Measurements from ENCODE around the gene CORO2A. TPM values are rescaled to one million over a fixed set of nuclear protein-coding genes. Genes with fewer than 3 reads are reported as not detected.
A peak's percentile ranks its signal among the peaks of the same experiment; 100 is the strongest.

CORO2A gene
- total RNA-seq, 1 donor from 2014 or later: 0.35 TPM

DNA sequence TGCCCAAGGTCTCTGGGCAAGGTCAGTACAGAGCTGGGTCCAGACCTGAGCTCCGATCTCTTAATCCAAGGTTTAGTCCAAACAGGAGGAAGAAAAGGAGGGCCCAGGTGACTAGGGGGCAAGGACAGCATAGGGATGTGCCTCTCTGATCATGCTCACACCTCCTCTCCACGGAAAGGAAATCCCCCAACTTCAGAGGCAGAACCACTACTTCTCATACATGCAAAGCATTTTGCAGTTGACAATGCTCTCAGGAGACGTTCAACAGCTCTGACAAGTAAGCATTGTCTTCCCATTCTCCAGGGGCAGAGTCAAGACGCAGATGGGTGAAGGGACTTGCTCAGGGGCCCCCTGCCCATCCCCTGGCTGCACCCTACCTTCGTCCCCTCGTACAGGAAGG lies 8.7 kb upstream of the CORO2A start:
- DNase-seq (no peak), ATAC-seq (no peak)
- intact Hi-C loops (cut with micrococcal nuclease): no loop called here

GRCh38 chr9:98199388-98200033 lies 7.1 kb upstream of the CORO2A start:
- intact Hi-C loops (cut with micrococcal nuclease): no loop called here
- DNase-seq: no peak
- no peak for ATAC-seq

DNA sequence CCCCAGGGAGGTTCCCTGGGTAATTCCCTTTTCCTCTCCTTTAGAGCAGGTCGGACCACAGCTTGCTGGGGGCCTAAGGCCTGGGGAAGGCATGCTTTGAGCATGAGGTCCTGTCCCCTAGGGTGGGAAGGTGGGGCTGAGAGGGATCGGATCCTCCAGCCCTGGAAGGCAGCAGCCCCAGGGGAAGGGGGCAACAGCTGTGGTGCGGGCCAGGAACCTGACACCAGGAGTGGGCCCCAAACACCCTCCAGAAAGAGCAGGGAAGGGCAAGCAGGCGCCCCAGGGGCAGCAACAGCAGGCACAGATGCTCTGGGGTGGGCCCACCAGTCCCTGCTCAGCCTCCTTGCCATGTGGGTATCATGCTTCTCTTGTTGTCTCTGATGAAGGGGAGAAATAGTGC lies 3.2 kb upstream of the CORO2A start:
- intact Hi-C loops (cut with micrococcal nuclease): no loop called here
- no peak for DNase-seq
- no peak for ATAC-seq

DNA sequence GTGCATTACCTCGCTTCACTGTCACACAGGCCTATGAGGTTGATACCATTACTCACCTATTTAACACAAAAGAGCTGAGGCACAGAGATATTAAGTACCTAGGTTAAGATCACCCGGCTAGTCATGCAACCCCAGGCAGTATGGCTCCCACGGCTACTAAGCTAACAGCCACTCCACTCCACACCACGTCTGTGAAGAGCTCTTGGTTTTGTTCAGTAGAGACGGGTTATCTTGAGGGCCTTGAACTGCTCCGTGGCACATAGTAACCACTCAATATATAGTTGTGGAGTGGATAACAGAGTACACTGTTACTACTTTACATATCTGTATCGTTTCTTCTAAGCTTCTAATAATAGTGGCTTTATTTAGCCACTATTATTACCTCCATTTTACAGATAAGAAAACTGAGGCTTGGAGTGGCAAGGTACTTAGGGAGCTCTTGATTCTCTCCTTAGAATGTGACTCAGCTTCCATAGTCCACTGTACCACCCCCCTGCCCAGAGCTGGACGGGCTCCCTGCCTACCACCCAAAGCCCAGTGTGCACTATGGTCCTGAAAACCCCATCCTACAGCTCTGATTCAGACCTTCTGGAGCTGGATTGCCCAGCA lies 1.0 kb upstream of the CORO2A start:
- DNase-seq (no peak), ATAC-seq (no peak)
- intact Hi-C loops (cut with micrococcal nuclease): no loop called here

- peak; percentile 49 for DNase-seq
- ATAC-seq: no peak
These were observed 550 bp downstream of the CORO2A start for GRCh38 chr9:98191671-98192502.

GRCh38 chr9:98191181-98191608 lies 1.2 kb downstream of the CORO2A start:
- intact Hi-C loops (cut with micrococcal nuclease): no loop called here
- ATAC-seq (no peak), DNase-seq (no peak)

More at GRCh38 chr9:98191671-98192502, 550 bp downstream of the CORO2A start:
- intact Hi-C loops (cut with micrococcal nuclease): no loop called here

GRCh38 chr9:98190757-98191105 lies 1.7 kb downstream of the CORO2A start:
- intact Hi-C loops (cut with micrococcal nuclease): no loop called here
- ATAC-seq: no peak
- DNase-seq: no peak

DNA sequence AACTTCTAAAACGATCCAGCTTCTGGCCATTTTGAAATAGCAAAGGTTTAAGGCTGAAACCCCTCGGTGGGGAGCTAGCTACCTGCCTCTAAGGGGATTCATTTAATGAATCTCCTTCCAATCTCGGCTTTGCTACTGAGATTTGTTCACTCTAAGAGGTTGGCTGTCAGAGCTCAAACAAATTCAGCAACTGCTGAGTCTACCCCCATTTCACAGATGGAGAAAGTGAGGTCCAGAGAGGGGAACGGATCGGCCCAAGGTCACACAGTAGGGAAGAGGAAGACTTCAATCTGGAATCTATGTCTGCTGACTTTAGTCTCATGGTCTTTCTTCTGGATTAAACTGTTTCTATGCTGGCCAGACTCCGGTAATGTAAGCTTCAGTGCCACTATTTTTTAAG lies 3.0 kb downstream of the CORO2A start:
- intact Hi-C loops (cut with micrococcal nuclease): no loop called here
- DNase-seq: no peak
- ATAC-seq: no peak

DNA sequence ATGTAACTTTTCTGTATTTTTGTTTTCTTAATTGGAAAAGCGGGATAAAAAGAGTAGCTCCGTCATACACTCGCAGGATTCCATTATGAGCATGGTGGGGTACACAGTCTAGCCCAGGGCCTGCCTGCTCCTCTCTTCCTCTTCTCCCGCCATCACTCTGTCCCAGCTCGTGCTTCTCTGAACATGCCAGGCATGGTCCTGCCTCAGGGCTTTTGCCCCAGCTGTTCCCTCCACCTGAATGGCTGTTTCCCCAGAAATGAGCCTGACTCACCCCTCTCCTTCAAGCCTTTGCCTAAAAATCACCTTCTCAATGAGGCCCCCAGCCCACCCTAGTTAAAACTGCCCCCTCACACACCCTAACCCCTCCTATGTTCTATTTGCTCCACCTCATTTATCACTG lies 4.5 kb downstream of the CORO2A start:
- DNase-seq: no peak
- intact Hi-C loops (cut with micrococcal nuclease): no loop called here
- ATAC-seq: no peak

- no peak for ATAC-seq
- no peak for DNase-seq
- intact Hi-C loops (cut with micrococcal nuclease): no loop called here
These were observed 6.2 kb downstream of the CORO2A start for GRCh38 chr9:98186236-98186635.

DNA sequence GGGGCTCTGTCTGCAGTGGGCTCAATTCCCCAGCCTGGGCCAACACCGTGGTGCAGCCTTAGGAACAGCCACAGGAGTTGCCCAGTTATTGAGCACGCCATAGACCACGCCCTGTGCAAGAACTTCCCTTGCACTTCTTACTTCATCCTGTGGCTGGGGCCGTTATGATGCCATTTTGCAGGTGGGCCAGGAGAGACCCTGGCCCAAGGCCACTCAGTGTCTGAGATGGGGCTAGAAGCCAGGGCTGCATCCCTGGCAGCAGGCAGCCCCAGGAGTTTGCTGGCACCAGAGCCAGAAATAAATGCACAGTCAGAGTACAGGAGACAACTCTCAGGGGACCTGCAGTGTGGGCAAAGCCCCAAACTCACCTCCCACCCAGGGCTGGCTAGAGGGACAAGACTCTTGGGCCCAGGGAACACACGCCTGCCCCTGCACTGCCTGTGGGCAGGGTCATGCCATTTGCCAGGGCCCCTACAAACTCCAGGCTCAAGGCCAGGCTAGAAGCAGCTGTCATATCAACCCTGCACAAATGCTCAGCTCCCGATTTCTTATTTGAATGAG lies 6.7 kb downstream of the CORO2A start:
- no peak for ATAC-seq
- intact Hi-C loops (cut with micrococcal nuclease): no loop called here
- DNase-seq: no peak

DNA sequence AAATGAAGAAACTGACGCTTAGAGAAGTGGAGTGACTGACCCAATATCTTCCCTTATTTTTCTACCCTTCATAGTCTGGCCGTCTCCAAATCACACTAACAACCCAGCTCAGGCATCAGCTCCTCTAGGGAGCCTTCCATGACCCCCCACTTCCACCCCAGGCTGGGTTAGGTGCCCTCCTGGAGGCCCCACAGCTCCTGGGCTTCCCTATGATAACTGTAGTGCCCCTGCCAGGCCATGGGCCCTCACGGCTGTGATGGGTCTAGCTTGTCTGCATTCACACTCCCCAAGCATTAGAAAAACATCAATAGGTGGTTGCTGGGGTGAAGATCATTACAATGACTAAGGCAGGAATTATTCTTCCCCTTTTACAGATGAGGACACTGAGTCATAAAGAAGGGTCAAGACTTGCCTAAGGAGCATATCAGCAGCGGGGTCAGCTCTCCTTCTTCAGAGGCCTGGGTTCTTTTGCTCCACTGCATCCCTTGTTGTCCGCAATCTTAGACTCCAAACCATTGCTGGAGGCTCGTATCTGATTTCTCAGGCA lies 7.3 kb downstream of the CORO2A start:
- DNase-seq (no peak), ATAC-seq (no peak)
- intact Hi-C loops (cut with micrococcal nuclease): no loop called here

GRCh38 chr9:98184326-98184725 lies 8.1 kb downstream of the CORO2A start:
- intact Hi-C loops (cut with micrococcal nuclease): no loop called here
- DNase-seq: no peak
- no peak for ATAC-seq

DNA sequence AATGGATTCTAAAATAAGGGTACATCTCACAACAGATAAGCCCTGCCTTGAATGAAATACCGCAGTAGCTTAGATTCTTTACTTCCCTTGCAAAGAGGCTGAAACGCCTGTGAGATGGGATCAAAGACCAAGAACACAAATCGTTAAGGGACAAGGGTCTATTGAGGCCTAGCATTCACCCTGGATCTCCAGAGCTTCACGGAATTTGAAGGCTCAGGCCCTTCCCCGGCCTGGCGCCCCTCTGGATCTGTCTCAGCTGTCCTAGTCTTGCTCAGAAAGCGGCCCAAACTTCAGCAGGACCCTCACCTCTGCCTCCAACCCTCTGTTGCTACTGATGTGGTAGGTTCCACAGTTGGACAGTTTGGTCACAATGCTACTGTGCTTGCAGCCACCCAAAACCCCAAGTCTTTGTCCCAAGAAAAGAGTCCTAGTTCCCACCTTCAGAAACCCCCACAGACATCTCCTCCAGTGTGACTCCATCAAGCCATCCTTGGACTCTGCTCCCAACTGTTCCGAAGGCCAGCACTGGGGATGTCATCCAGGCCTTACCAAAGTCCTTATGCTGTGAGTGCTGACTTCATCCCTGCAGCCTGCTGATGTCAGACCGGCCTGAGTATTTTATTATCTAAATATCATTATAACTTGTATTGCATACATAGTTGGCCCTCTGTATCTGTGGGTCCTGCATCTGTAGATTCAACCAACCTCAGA lies 9.4 kb downstream of the CORO2A start:
- DNase-seq (no peak), ATAC-seq (no peak)
- intact Hi-C loops (cut with micrococcal nuclease): no loop called here

- DNase-seq (no peak), ATAC-seq (no peak)
- intact Hi-C loops (cut with micrococcal nuclease): no loop called here
These were observed 10.2 kb downstream of the CORO2A start for GRCh38 chr9:98182069-98182820.

GRCh38 chr9:98181746-98182068 lies 10.7 kb downstream of the CORO2A start:
- ATAC-seq: no peak
- intact Hi-C loops (cut with micrococcal nuclease): no loop called here
- DNase-seq: no peak

GRCh38 chr9:98180996-98181395 lies 11.4 kb downstream of the CORO2A start:
- no peak for DNase-seq
- intact Hi-C loops (cut with micrococcal nuclease): no loop called here
- ATAC-seq: no peak

- ATAC-seq (no peak), DNase-seq (no peak)
- intact Hi-C loops (cut with micrococcal nuclease): no loop called here
These were observed 13.3 kb downstream of the CORO2A start for GRCh38 chr9:98178874-98179850.

All from left ventricle myocardium superior (tissue), 1 donor.